Activated naive CD8-positive, alpha-beta T cell treated with anti-CD3 and anti-CD28 coated beads, Interleukin-2, amount 10 ng/mL, durations not matched to agents 7 days and 5 days (primary cell): ENCODE results near the gene GIGYF2. TPM values are rescaled to one million over a fixed set of nuclear protein-coding genes. Genes with fewer than 3 reads are reported as not detected.

Experiments
- ATAC-seq: fragments of 150-1000 bp; cut with Tn5 transposase; one replicate; pipeline ENCODE4 v1.10.0; 2021; ENCODE audit warnings: low read depth, moderate library complexity
- POLR2A ChIA-PET: fragments of 350-600 bp; sonication (Branson Sonifier 250); formaldehyde crosslinking; loops from one replicate; lab custom pipeline; 2021; ENCODE audit warnings: antibody characterized with exemption; lab: Charles Lee
- DNase-seq: peaks from one replicate; pipeline ENCODE4 v3.0.0; 2021
- H3K27ac Mint-ChIP-seq: one replicate; pipeline ENCODE4 v1.8.0; 2022; ENCODE audit warnings: mild to moderate bottlenecking, mixed read lengths
- H3K27me3 Mint-ChIP-seq: one replicate; pipeline ENCODE4 v1.8.0; 2022; ENCODE audit warnings: mild to moderate bottlenecking, moderate library complexity, mixed read lengths
- H3K36me3 Mint-ChIP-seq: one replicate; pipeline ENCODE4 v1.8.0; 2021; ENCODE audit warnings: mild to moderate bottlenecking, mixed read lengths
- H3K4me1 Mint-ChIP-seq: one replicate; pipeline ENCODE4 v1.8.0; 2021; ENCODE audit warnings: mixed read lengths
- H3K4me3 Mint-ChIP-seq: one replicate; pipeline ENCODE4 v1.8.0; 2022; ENCODE audit warnings: mild to moderate bottlenecking, moderate library complexity, mixed read lengths
- H3K9me3 Mint-ChIP-seq: one replicate; pipeline ENCODE4 v1.8.0; 2021; ENCODE audit warnings: mixed read lengths
- total RNA-seq, 2 experiments: library from RNA; stranded (reverse); gene quantifications; one replicate each; pipeline ENCODE4 v1.2.3, GENCODE V29; 2021

Gene GIGYF2
- total RNA-seq, 2 experiments from 2014 or later, result 66.8 to 67.5 TPM

GRCh38 chr2:232871418-232871834 lies 174.3 kb downstream of the GIGYF2 start:
- POLR2A ChIA-PET, result no interaction called here
- Mint-ChIP-seq H3K4me1 (peaks cover 5% of the 10 kb centered on the region), H3K27ac (no peak overlapping the region), H3K27me3 (peaks cover 8% of the 10 kb centered on the region), H3K9me3 (no peaks in the 10 kb centered on the region), H3K36me3 (no peaks in the 10 kb centered on the region), H3K4me3 (no peak overlapping the region)
- ATAC-seq (no peak), DNase-seq (no peak)

- ATAC-seq, result no peak
- no peak for DNase-seq
- Mint-ChIP-seq H3K27me3 (peaks cover 8% of the 10 kb centered on the region), H3K9me3 (no peaks in the 10 kb centered on the region), H3K36me3 (no peaks in the 10 kb centered on the region), H3K4me1 (peaks cover 5% of the 10 kb centered on the region), H3K27ac (no peak overlapping the region), H3K4me3 (no peak overlapping the region)
- POLR2A ChIA-PET, result no interaction called here
Observed at GRCh38 chr2:232871835-232872736, 175.0 kb downstream of the GIGYF2 start.

- ATAC-seq (no peak), DNase-seq (peak; percentile 18)
- POLR2A ChIA-PET, result no interaction called here
- H3K27me3 Mint-ChIP-seq, result peaks cover 8% of the 10 kb centered on the region
- H3K4me1 Mint-ChIP-seq, result peaks cover 5% of the 10 kb centered on the region
- H3K36me3 Mint-ChIP-seq, result no peaks in the 10 kb centered on the region
- H3K4me3 Mint-ChIP-seq, result no peak overlapping the region
- no peaks in the 10 kb centered on the region for H3K9me3 Mint-ChIP-seq
- no peak overlapping the region for H3K27ac Mint-ChIP-seq
Observed at GRCh38 chr2:232872826-232873225, 175.7 kb downstream of the GIGYF2 start.

GRCh38 chr2:232873292-232873908 lies 176.3 kb downstream of the GIGYF2 start:
- ATAC-seq, result no peak
- Mint-ChIP-seq H3K36me3 (no peaks in the 10 kb centered on the region), H3K27me3 (peaks cover 8% of the 10 kb centered on the region), H3K9me3 (no peaks in the 10 kb centered on the region), H3K4me1 (peaks cover 5% of the 10 kb centered on the region), H3K27ac (no peak overlapping the region), H3K4me3 (no peak overlapping the region)
- POLR2A ChIA-PET, result no interaction called here
- peak; percentile 28 for DNase-seq

- peaks cover 5% of the 10 kb centered on the region for H3K4me1 Mint-ChIP-seq
- H3K27ac Mint-ChIP-seq, result no peak overlapping the region
- DNase-seq (peak; percentile 14), ATAC-seq (no peak)
- H3K9me3 Mint-ChIP-seq, result no peaks in the 10 kb centered on the region
- no peaks in the 10 kb centered on the region for H3K36me3 Mint-ChIP-seq
- POLR2A ChIA-PET, result no interaction called here
- no peak overlapping the region for H3K4me3 Mint-ChIP-seq
- H3K27me3 Mint-ChIP-seq, result peaks cover 8% of the 10 kb centered on the region
Observed at GRCh38 chr2:232873909-232874641, 176.9 kb downstream of the GIGYF2 start.

- H3K27me3 Mint-ChIP-seq, result peaks cover 8% of the 10 kb centered on the region
- H3K9me3 Mint-ChIP-seq, result no peaks in the 10 kb centered on the region
- H3K27ac Mint-ChIP-seq, result no peak overlapping the region
- ATAC-seq, result no peak
- peak; percentile 23 for DNase-seq
- POLR2A ChIA-PET, result no interaction called here
- H3K4me3 Mint-ChIP-seq, result peak overlapping the region; percentile 46
- H3K4me1 Mint-ChIP-seq, result peaks cover 5% of the 10 kb centered on the region
- no peaks in the 10 kb centered on the region for H3K36me3 Mint-ChIP-seq
Observed at GRCh38 chr2:232874677-232875223, 177.6 kb downstream of the GIGYF2 start.

- POLR2A ChIA-PET, result no interaction called here
- DNase-seq (peak; percentile 36), ATAC-seq (peak; percentile 8)
Observed at GRCh38 chr2:232875256-232876121, 178.4 kb downstream of the GIGYF2 start.

GRCh38 chr2:232876161-232876977 lies 179.2 kb downstream of the GIGYF2 start:
- no peaks in the 10 kb centered on the region for H3K36me3 Mint-ChIP-seq
- peak overlapping the region; percentile 58 for H3K4me3 Mint-ChIP-seq
- ATAC-seq (peak; percentile 66), DNase-seq (peak; percentile 71)
- H3K4me1 Mint-ChIP-seq, result peaks cover 5% of the 10 kb centered on the region
- H3K9me3 Mint-ChIP-seq, result no peaks in the 10 kb centered on the region
- POLR2A ChIA-PET, result no interaction called here
- no peak overlapping the region for H3K27ac Mint-ChIP-seq
- H3K27me3 Mint-ChIP-seq, result peaks cover 8% of the 10 kb centered on the region

More at GRCh38 chr2:232875256-232876121, 178.4 kb downstream of the GIGYF2 start:
- peak overlapping the region; percentile 46 for H3K4me3 Mint-ChIP-seq
- H3K27ac Mint-ChIP-seq, result no peak overlapping the region
- peaks cover 5% of the 10 kb centered on the region for H3K4me1 Mint-ChIP-seq
- peaks cover 8% of the 10 kb centered on the region for H3K27me3 Mint-ChIP-seq
- H3K9me3 Mint-ChIP-seq, result no peaks in the 10 kb centered on the region
- H3K36me3 Mint-ChIP-seq, result no peaks in the 10 kb centered on the region

- H3K27me3 Mint-ChIP-seq, result peaks cover 8% of the 10 kb centered on the region
- no peak overlapping the region for H3K27ac Mint-ChIP-seq
- H3K9me3 Mint-ChIP-seq, result no peaks in the 10 kb centered on the region
- no peak overlapping the region for H3K4me3 Mint-ChIP-seq
- POLR2A ChIA-PET, result no interaction called here
- ATAC-seq (no peak), DNase-seq (no peak)
- no peaks in the 10 kb centered on the region for H3K36me3 Mint-ChIP-seq
- H3K4me1 Mint-ChIP-seq, result peaks cover 5% of the 10 kb centered on the region
Observed at GRCh38 chr2:232876978-232877441, 179.9 kb downstream of the GIGYF2 start.

GRCh38 chr2:232877940-232878511 lies 180.9 kb downstream of the GIGYF2 start:
- Mint-ChIP-seq H3K4me1 (peaks cover 5% of the 10 kb centered on the region), H3K27me3 (peaks cover 8% of the 10 kb centered on the region), H3K9me3 (no peaks in the 10 kb centered on the region), H3K36me3 (no peaks in the 10 kb centered on the region), H3K4me3 (peak overlapping the region; percentile 10), H3K27ac (no peak overlapping the region)
- no peak for ATAC-seq
- DNase-seq, result peak; percentile 22
- POLR2A ChIA-PET, result no interaction called here

- Mint-ChIP-seq H3K27me3 (peaks cover 8% of the 10 kb centered on the region), H3K4me1 (peaks cover 5% of the 10 kb centered on the region), H3K27ac (no peak overlapping the region), H3K4me3 (no peak overlapping the region), H3K9me3 (no peaks in the 10 kb centered on the region), H3K36me3 (no peaks in the 10 kb centered on the region)
- POLR2A ChIA-PET, result no interaction called here
- no peak for ATAC-seq
- peak; percentile 21 for DNase-seq
Observed at GRCh38 chr2:232878855-232879617, 181.9 kb downstream of the GIGYF2 start.
